ENCODE measurements around the gene LMF1. TPM values are rescaled to one million over a fixed set of nuclear protein-coding genes. Genes with fewer than 3 reads are reported as not detected.

Gene LMF1
- total RNA-seq, 3 donors from 2014 or later = 14.1 to 26.4 (median 21.4) TPM

DNA sequence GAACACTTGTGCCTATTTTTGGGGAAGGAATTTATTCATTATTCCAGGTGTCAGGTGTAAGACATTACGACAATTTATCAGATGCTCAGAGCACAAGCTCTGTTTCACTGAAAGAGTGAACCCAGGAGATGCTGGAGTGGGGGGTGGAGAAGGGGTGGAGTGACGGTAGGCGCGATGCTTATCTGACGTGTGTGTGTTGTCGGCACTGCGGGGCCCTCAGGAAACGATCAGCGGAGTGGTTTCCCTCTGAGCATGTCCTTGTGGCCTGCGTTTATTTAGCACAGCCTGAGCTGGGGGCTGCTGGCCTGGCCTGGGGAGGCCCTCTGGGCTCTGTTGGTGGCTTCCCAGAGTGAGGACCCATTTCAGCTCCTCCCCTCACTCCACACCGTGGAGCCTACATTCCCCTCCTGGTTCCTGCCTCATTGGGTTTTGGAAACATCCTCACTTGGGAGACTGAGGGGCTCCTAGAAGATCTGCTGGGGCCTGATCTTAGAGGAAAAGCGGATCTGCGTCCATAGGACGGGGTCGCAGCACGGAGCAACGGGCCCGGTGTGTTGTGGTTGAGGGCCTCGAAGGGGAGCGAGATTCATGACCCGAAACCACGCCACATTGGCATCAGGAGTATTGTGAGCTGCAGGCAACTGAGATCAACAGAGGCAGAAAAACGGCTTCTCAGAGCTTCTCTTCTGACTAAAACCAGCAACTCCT lies 151.3 kb downstream of the LMF1 start:
- no peaks in the 10 kb centered on the region for H3K36me3 ChIP-seq
- no peak overlapping the region for H3K27ac ChIP-seq
- H3K4me1 ChIP-seq = no peaks in the 10 kb centered on the region
- TF ChIP-seq POLR2AphosphoS5 (IDR thresholded peaks at IDR 0.05) (no peak), POLR2A (IDR thresholded peaks at IDR 0.05) (no peak)
- TF ChIP-seq, protein P1, sequence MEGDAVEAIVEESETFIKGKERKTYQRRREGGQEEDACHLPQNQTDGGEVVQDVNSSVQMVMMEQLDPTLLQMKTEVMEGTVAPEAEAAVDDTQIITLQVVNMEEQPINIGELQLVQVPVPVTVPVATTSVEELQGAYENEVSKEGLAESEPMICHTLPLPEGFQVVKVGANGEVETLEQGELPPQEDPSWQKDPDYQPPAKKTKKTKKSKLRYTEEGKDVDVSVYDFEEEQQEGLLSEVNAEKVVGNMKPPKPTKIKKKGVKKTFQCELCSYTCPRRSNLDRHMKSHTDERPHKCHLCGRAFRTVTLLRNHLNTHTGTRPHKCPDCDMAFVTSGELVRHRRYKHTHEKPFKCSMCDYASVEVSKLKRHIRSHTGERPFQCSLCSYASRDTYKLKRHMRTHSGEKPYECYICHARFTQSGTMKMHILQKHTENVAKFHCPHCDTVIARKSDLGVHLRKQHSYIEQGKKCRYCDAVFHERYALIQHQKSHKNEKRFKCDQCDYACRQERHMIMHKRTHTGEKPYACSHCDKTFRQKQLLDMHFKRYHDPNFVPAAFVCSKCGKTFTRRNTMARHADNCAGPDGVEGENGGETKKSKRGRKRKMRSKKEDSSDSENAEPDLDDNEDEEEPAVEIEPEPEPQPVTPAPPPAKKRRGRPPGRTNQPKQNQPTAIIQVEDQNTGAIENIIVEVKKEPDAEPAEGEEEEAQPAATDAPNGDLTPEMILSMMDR (IDR thresholded peaks at IDR 0.05) = no peak
- no peaks in the 10 kb centered on the region for H3K9me3 ChIP-seq
- peaks cover 0 to 78% of the 10 kb centered on the region in 2 donors for H3K27me3 ChIP-seq
- H3K4me3 ChIP-seq = no peak overlapping the region
- intact Hi-C loops (cut with DNase I; ENCODE audit: low total_unique reads) = no loop called here
- DNase-seq (ENCODE audit: low spot score in 2 of 2) = no peak

DNA sequence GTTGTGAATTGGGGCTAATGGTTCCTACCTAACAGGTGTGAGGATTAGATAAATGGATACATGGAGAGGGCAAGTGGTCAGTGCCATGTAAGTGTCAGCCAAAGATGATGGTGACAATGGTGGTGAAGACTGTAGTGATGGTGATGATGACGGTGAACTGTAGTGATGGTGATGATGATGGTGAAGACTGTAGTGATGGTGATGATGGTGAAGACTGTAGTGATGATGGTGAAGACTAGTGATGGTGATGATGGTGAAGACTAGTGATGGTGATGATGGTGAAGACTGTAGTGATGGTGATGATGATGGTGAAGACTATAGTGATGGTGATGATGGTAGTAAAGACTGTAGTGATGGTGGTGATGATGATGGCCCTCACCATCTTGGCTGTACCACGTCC lies 152.2 kb downstream of the LMF1 start:
- intact Hi-C loops (cut with DNase I; ENCODE audit: low total_unique reads) = no loop called here
- Histone ChIP-seq H3K4me3 (no peak overlapping the region), H3K36me3 (no peaks in the 10 kb centered on the region), H3K4me1 (no peaks in the 10 kb centered on the region), H3K27me3 (peaks cover 0 to 77% of the 10 kb centered on the region in 2 donors), H3K27ac (no peak overlapping the region), H3K9me3 (no peaks in the 10 kb centered on the region)
- TF ChIP-seq, protein P1 (IDR thresholded peaks at IDR 0.05) = no peak
- TF ChIP-seq POLR2AphosphoS5 (IDR thresholded peaks at IDR 0.05) = no peak
- no peak for TF ChIP-seq POLR2A (IDR thresholded peaks at IDR 0.05)
- DNase-seq (ENCODE audit: low spot score in 2 of 2) = no peak

DNA sequence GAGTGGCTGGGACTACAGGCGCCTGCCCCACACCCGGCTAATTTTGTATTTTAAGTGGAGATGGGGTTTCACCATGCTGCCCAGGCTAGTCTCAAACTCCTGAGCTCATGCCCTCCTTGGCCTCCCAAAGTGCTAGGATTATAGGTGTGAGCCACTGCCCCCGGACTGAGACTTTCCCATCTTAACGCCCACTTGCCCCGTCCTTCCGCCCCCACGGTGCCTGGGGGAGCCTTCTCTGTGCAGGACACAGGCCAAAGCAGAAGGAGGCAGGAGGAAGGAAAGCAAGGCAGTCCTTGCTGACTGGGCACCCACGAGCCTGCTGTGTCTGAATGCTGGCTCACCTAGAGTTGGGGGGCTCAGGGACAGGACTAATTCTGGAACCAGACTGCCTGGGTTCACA lies 152.7 kb downstream of the LMF1 start:
- H3K4me3 ChIP-seq = no peak overlapping the region

DNA sequence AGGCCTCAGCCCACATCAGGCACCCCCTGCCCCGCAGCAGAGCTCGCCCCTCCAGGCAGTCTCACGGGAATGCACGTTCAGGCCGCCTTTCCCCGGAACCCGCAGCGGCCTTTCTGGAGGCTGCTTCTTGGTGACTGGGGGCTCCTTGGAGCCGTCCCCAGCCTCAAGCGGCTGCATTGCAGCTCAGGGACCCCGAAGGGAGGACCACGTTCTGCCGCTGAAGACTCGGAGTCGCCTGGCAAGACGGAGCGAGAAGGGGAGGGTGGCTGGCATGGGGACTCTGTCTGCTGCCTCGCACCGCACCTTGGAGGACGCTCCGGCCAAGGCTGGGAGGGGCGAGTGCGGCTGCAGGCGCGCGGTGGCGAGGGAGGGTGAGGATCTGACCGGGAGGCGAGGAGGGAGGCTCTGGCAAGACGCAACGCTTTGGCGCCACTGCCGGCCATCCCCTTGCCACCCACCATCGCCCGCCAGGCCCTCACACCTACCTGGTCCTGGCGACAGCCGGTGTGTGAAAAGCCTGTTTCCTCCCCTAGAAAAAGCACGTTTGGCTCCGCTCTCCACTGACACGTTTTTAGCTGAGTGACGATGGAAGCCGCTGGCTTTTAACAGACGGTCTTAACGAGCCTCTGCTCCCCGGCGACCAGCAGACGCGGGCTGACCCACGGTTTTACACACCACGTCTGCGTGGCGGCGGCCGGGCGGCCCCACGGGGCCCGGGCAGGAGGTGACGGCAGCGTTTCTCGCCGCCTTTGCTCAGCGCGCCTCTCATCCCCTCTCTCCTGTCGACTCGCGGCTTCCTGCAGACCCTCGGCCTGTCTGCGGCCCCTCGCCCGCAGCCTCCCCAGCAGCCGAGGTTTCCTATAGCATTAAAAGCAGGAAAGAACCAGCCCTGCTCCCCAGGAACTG lies 153.5 kb downstream of the LMF1 start:
- no peaks in the 10 kb centered on the region for H3K36me3 ChIP-seq
- no peak overlapping the region for H3K27ac ChIP-seq
- intact Hi-C loops (cut with DNase I; ENCODE audit: low total_unique reads) = no loop called here
- no peaks in the 10 kb centered on the region for H3K4me1 ChIP-seq
- TF ChIP-seq POLR2A (IDR thresholded peaks at IDR 0.05) (no peak), POLR2AphosphoS5 (IDR thresholded peaks at IDR 0.05) (no peak)
- TF ChIP-seq, protein P1 (IDR thresholded peaks at IDR 0.05) = no peak
- H3K9me3 ChIP-seq = no peaks in the 10 kb centered on the region
- no peak overlapping the region for H3K4me3 ChIP-seq
- no peak for DNase-seq (ENCODE audit: low spot score in 2 of 2)
- peaks cover 0 to 78% of the 10 kb centered on the region in 2 donors for H3K27me3 ChIP-seq

More for the DNA sequence above, 152.7 kb downstream of the LMF1 start:
- H3K36me3 ChIP-seq = no peaks in the 10 kb centered on the region
- H3K27me3 ChIP-seq = peaks cover 0 to 78% of the 10 kb centered on the region in 2 donors
- intact Hi-C loops (cut with DNase I; ENCODE audit: low total_unique reads) = no loop called here
- H3K4me1 ChIP-seq = no peaks in the 10 kb centered on the region
- no peaks in the 10 kb centered on the region for H3K9me3 ChIP-seq
- TF ChIP-seq POLR2AphosphoS5 (IDR thresholded peaks at IDR 0.05) = no peak
- no peak for TF ChIP-seq POLR2A (IDR thresholded peaks at IDR 0.05)
- TF ChIP-seq, protein P1 (IDR thresholded peaks at IDR 0.05) = no peak
- H3K27ac ChIP-seq = no peak overlapping the region
- DNase-seq (ENCODE audit: low spot score in 2 of 2) = no peak

DNA sequence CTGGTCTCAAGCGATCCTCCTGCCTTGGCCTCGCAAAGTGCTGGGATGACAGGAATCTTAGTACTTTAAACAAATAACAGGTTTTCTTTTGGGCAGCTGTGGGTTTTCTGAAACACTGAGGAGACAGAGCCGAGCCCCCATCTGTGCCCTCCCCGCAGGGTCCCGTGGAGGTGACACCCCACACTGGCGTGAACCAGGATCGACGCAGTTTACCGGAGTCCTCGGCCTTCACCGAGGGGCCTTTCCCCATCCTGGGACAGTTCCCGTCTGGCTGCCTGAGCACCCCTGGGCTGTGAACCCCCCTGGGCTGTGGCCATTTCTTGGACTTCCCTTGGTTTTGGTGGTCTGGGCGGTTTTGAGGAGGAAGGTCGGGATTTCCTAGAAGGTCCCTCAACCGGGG lies 154.9 kb downstream of the LMF1 start:
- no peak overlapping the region for H3K4me3 ChIP-seq
- H3K9me3 ChIP-seq = peaks cover 0 to 4% of the 10 kb centered on the region in 2 donors
- no peak overlapping the region for H3K27ac ChIP-seq
- H3K36me3 ChIP-seq = no peaks in the 10 kb centered on the region
- H3K27me3 ChIP-seq = peaks cover 0 to 71% of the 10 kb centered on the region in 2 donors
- intact Hi-C loops (cut with DNase I; ENCODE audit: low total_unique reads) = no loop called here
- DNase-seq (ENCODE audit: low spot score in 2 of 2) = no peak
- TF ChIP-seq POLR2A (IDR thresholded peaks at IDR 0.05) (no peak), POLR2AphosphoS5 (IDR thresholded peaks at IDR 0.05) (no peak)
- TF ChIP-seq, protein P1 (IDR thresholded peaks at IDR 0.05) = no peak
- no peaks in the 10 kb centered on the region for H3K4me1 ChIP-seq
